Measurements from ENCODE around the gene DSCAML1.

Gene DSCAML1

GRCh38 chr11:117395476-117395875, 401.5 kb downstream of the DSCAML1 start:
- Histone ChIP-seq H3K27ac (ENCODE audit: low read depth, low read length) (no peak overlapping the region), H3K27me3 (ENCODE audit: control insufficient read depth, insufficient read depth, low read length) (no peaks in the 10 kb centered on the region), H3K4me1 (ENCODE audit: control insufficient read depth, insufficient read depth, low read length) (no peaks in the 10 kb centered on the region), H3K9me3 (ENCODE audit: control insufficient read depth, insufficient read depth, low read length) (peaks cover 10% of the 10 kb centered on the region; the same call in 1 of the 2 replicates), H3K36me3 (ENCODE audit: control insufficient read depth, insufficient read depth, low read length) (peaks cover 81% of the 10 kb centered on the region), H3K4me3 (ENCODE audit: low read depth, low read length) (no peak overlapping the region), H3K9ac (ENCODE audit: low read depth, low read length) (no peak overlapping the region)

GRCh38 chr11:117394221-117394925, 402.6 kb downstream of the DSCAML1 start:
- H3K27me3 ChIP-seq (ENCODE audit: control insufficient read depth, insufficient read depth, low read length), result no peaks in the 10 kb centered on the region
- H3K4me3 ChIP-seq (ENCODE audit: low read depth, low read length), result no peak overlapping the region
- H3K27ac ChIP-seq (ENCODE audit: low read depth, low read length), result no peak overlapping the region
- peaks cover 85% of the 10 kb centered on the region for H3K36me3 ChIP-seq (ENCODE audit: control insufficient read depth, insufficient read depth, low read length)
- H3K4me1 ChIP-seq (ENCODE audit: control insufficient read depth, insufficient read depth, low read length), result no peaks in the 10 kb centered on the region
- no peak overlapping the region for H3K9ac ChIP-seq (ENCODE audit: low read depth, low read length)
- H3K9me3 ChIP-seq (ENCODE audit: control insufficient read depth, insufficient read depth, low read length), result peaks cover 10% of the 10 kb centered on the region; the same call in 1 of the 2 replicates

- Histone ChIP-seq H3K9me3 (ENCODE audit: control insufficient read depth, insufficient read depth, low read length) (no peaks in the 10 kb centered on the region), H3K27me3 (ENCODE audit: control insufficient read depth, insufficient read depth, low read length) (no peaks in the 10 kb centered on the region), H3K4me1 (ENCODE audit: control insufficient read depth, insufficient read depth, low read length) (no peaks in the 10 kb centered on the region), H3K36me3 (ENCODE audit: control insufficient read depth, insufficient read depth, low read length) (peaks cover 76% of the 10 kb centered on the region), H3K4me3 (ENCODE audit: low read depth, low read length) (no peak overlapping the region), H3K27ac (ENCODE audit: low read depth, low read length) (no peak overlapping the region), H3K9ac (ENCODE audit: low read depth, low read length) (no peak overlapping the region)
Observed at GRCh38 chr11:117392979-117393378, 404.0 kb downstream of the DSCAML1 start.

GRCh38 chr11:117392001-117392690, 404.9 kb downstream of the DSCAML1 start:
- Histone ChIP-seq H3K4me1 (ENCODE audit: control insufficient read depth, insufficient read depth, low read length) (no peaks in the 10 kb centered on the region), H3K9ac (ENCODE audit: low read depth, low read length) (no peak overlapping the region), H3K27ac (ENCODE audit: low read depth, low read length) (no peak overlapping the region), H3K4me3 (ENCODE audit: low read depth, low read length) (no peak overlapping the region), H3K36me3 (ENCODE audit: control insufficient read depth, insufficient read depth, low read length) (peaks cover 75% of the 10 kb centered on the region), H3K9me3 (ENCODE audit: control insufficient read depth, insufficient read depth, low read length) (no peaks in the 10 kb centered on the region), H3K27me3 (ENCODE audit: control insufficient read depth, insufficient read depth, low read length) (no peaks in the 10 kb centered on the region)

GRCh38 chr11:117391181-117391580, 405.8 kb downstream of the DSCAML1 start:
- no peak overlapping the region for H3K4me3 ChIP-seq (ENCODE audit: low read depth, low read length)
- no peak overlapping the region for H3K9ac ChIP-seq (ENCODE audit: low read depth, low read length)
- H3K9me3 ChIP-seq (ENCODE audit: control insufficient read depth, insufficient read depth, low read length), result no peaks in the 10 kb centered on the region
- H3K27me3 ChIP-seq (ENCODE audit: control insufficient read depth, insufficient read depth, low read length), result no peaks in the 10 kb centered on the region
- H3K36me3 ChIP-seq (ENCODE audit: control insufficient read depth, insufficient read depth, low read length), result peaks cover 68% of the 10 kb centered on the region
- H3K27ac ChIP-seq (ENCODE audit: low read depth, low read length), result no peak overlapping the region
- no peaks in the 10 kb centered on the region for H3K4me1 ChIP-seq (ENCODE audit: control insufficient read depth, insufficient read depth, low read length)

- no peak overlapping the region for H3K4me3 ChIP-seq (ENCODE audit: low read depth, low read length)
- no peaks in the 10 kb centered on the region for H3K27me3 ChIP-seq (ENCODE audit: control insufficient read depth, insufficient read depth, low read length)
- H3K4me1 ChIP-seq (ENCODE audit: control insufficient read depth, insufficient read depth, low read length), result no peaks in the 10 kb centered on the region
- H3K9ac ChIP-seq (ENCODE audit: low read depth, low read length), result no peak overlapping the region
- H3K27ac ChIP-seq (ENCODE audit: low read depth, low read length), result no peak overlapping the region
- H3K9me3 ChIP-seq (ENCODE audit: control insufficient read depth, insufficient read depth, low read length), result no peaks in the 10 kb centered on the region
- peaks cover 65% of the 10 kb centered on the region for H3K36me3 ChIP-seq (ENCODE audit: control insufficient read depth, insufficient read depth, low read length)
Observed at GRCh38 chr11:117390743-117391142, 406.3 kb downstream of the DSCAML1 start.

- Histone ChIP-seq H3K27ac (ENCODE audit: low read depth, low read length) (no peak overlapping the region), H3K4me3 (ENCODE audit: low read depth, low read length) (no peak overlapping the region), H3K27me3 (ENCODE audit: control insufficient read depth, insufficient read depth, low read length) (no peaks in the 10 kb centered on the region), H3K36me3 (ENCODE audit: control insufficient read depth, insufficient read depth, low read length) (peaks cover 41% of the 10 kb centered on the region), H3K9me3 (ENCODE audit: control insufficient read depth, insufficient read depth, low read length) (no peaks in the 10 kb centered on the region), H3K9ac (ENCODE audit: low read depth, low read length) (no peak overlapping the region), H3K4me1 (ENCODE audit: control insufficient read depth, insufficient read depth, low read length) (no peaks in the 10 kb centered on the region)
Observed at GRCh38 chr11:117387992-117388755, 408.8 kb downstream of the DSCAML1 start.

GRCh38 chr11:117385906-117386305, 411.1 kb downstream of the DSCAML1 start:
- Histone ChIP-seq H3K4me1 (ENCODE audit: control insufficient read depth, insufficient read depth, low read length) (no peaks in the 10 kb centered on the region), H3K9ac (ENCODE audit: low read depth, low read length) (no peak overlapping the region), H3K4me3 (ENCODE audit: low read depth, low read length) (no peak overlapping the region), H3K27me3 (ENCODE audit: control insufficient read depth, insufficient read depth, low read length) (no peaks in the 10 kb centered on the region), H3K27ac (ENCODE audit: low read depth, low read length) (no peak overlapping the region), H3K9me3 (ENCODE audit: control insufficient read depth, insufficient read depth, low read length) (no peaks in the 10 kb centered on the region), H3K36me3 (ENCODE audit: control insufficient read depth, insufficient read depth, low read length) (peaks cover 32% of the 10 kb centered on the region; the same call in 1 of the 2 replicates)

- Histone ChIP-seq H3K4me1 (ENCODE audit: control insufficient read depth, insufficient read depth, low read length) (no peaks in the 10 kb centered on the region), H3K27ac (ENCODE audit: low read depth, low read length) (no peak overlapping the region), H3K27me3 (ENCODE audit: control insufficient read depth, insufficient read depth, low read length) (no peaks in the 10 kb centered on the region), H3K4me3 (ENCODE audit: low read depth, low read length) (no peak overlapping the region), H3K9me3 (ENCODE audit: control insufficient read depth, insufficient read depth, low read length) (no peaks in the 10 kb centered on the region), H3K36me3 (ENCODE audit: control insufficient read depth, insufficient read depth, low read length) (peaks cover 32% of the 10 kb centered on the region; the same call in 1 of the 2 replicates), H3K9ac (ENCODE audit: low read depth, low read length) (no peak overlapping the region)
Observed at GRCh38 chr11:117385471-117385870, 411.5 kb downstream of the DSCAML1 start.

GRCh38 chr11:117384045-117384444, 413.0 kb downstream of the DSCAML1 start:
- no peak overlapping the region for H3K9ac ChIP-seq (ENCODE audit: low read depth, low read length)
- no peaks in the 10 kb centered on the region for H3K9me3 ChIP-seq (ENCODE audit: control insufficient read depth, insufficient read depth, low read length)
- no peaks in the 10 kb centered on the region for H3K27me3 ChIP-seq (ENCODE audit: control insufficient read depth, insufficient read depth, low read length)
- H3K27ac ChIP-seq (ENCODE audit: low read depth, low read length), result no peak overlapping the region
- H3K36me3 ChIP-seq (ENCODE audit: control insufficient read depth, insufficient read depth, low read length), result peaks cover 29% of the 10 kb centered on the region; the same call in 1 of the 2 replicates
- H3K4me1 ChIP-seq (ENCODE audit: control insufficient read depth, insufficient read depth, low read length), result no peaks in the 10 kb centered on the region
- no peak overlapping the region for H3K4me3 ChIP-seq (ENCODE audit: low read depth, low read length)

- Histone ChIP-seq H3K4me1 (ENCODE audit: control insufficient read depth, insufficient read depth, low read length) (no peaks in the 10 kb centered on the region), H3K27me3 (ENCODE audit: control insufficient read depth, insufficient read depth, low read length) (no peaks in the 10 kb centered on the region), H3K27ac (ENCODE audit: low read depth, low read length) (no peak overlapping the region), H3K9ac (ENCODE audit: low read depth, low read length) (no peak overlapping the region), H3K4me3 (ENCODE audit: low read depth, low read length) (no peak overlapping the region), H3K9me3 (ENCODE audit: control insufficient read depth, insufficient read depth, low read length) (no peaks in the 10 kb centered on the region), H3K36me3 (ENCODE audit: control insufficient read depth, insufficient read depth, low read length) (peaks cover 30% of the 10 kb centered on the region; the same call in 1 of the 2 replicates)
Observed at GRCh38 chr11:117382746-117383145, 414.3 kb downstream of the DSCAML1 start.

All from HUES48 (cell line).